DMS 273 treated with DMSO at 0.1 percent for 48 hours (cell line): ENCODE results near the gene RERG.
"Not testable (repeated sequence)": the region's sequence is repeated elsewhere in the genome, so short reads cannot be mapped to it uniquely, and the experiment has no call there.

ENCODE experiments used
- DNase-seq: peaks from one replicate; lab custom pipeline; 2025; lab: John Stamatoyannopoulos, UW

The RERG gene

DNA sequence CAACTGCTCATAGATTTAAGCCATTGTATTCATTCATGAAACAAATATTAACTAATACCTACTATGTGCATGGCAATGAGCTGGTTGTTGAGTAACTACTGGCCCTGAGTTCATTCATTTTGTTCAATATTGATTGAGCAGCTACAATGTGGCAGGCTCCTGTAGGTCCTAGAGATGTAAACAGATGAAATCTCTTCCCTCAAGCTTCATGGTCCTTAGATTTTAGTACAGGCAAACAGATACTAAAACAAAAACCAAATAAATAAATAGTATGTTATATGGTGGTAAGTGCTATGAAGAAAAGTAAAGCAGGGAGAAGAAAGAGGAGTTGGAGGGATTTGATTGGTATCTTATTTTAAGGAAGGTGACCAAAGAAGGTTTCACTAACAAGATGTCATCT lies 77.8 kb downstream of the RERG start:
- no peak for DNase-seq

DNA sequence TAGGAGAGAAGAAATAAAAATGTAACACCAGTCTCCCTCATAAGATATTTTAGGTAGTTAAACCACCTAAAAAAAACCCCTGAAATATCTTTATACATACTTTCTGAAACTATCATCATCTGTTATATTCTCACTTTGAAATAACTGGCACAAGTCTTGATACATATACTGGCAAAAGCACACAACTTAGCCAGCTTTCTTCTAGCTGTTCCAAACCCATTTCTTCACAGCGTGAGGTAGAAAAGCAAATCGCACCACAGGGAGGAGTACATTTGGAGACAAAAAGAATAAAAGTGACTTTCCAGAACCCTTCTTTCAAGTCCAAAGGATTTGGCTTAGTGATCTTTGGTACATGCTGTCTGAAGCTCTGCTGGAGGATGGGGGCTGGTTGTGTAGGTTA lies 78.5 kb downstream of the RERG start:
- DNase-seq, result no peak

DNA sequence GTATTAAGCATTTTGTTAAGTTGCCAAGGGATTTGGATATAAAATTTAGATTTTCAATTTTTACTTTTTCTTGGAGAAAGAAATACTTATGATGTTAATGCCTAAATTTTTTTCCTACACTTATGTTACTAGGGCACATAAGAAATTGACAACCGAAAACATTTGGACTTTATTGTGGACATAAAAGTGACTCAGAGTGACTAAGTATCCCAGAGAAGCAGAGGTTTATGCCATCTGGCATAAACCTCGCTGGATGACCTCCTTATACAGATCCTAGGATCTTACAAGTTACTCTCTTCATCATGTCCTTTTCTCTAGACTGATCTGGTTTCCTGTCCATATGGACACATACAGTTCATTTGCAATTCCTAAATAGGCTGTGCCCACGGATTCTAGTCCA lies 89.8 kb downstream of the RERG start:
- peak; percentile 86 for DNase-seq

DNA sequence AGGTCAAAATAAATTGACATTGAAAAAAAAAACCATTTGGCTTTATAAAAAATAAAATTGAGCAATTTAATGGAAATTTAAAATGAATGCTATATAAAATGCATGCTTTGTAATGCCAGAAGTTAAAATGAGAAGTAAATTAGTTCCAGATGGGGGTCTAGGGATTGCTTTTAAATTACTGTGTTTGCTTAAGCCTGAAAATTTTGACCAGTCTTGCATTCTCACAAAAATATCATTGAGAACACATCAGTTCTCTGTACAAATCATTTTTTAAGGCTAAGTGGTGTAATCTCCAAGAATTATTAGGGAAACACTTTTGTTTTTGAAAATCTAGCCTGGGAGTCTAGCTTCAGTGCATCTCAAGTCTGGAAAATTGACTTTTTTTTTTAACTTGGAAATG lies 90.7 kb downstream of the RERG start:
- no peak for DNase-seq

DNA sequence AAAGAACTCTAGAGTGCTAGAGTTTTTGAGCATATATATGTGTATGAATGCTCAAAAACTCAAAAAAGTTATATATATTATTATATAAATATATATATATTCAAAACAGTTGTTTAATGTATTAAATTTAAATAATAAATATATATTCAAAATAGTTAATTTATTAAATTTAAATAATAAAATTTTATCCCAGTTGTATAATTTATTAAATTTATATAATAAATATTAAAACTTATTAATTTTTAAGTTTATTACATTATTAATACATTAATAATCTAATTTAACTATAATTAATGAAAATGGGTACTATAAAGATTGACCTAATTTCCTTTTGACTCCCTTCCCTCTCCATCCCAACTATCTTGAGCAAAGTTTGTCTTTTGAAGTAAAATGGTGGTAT lies 97.8 kb downstream of the RERG start:
- DNase-seq, result no peak

DNA sequence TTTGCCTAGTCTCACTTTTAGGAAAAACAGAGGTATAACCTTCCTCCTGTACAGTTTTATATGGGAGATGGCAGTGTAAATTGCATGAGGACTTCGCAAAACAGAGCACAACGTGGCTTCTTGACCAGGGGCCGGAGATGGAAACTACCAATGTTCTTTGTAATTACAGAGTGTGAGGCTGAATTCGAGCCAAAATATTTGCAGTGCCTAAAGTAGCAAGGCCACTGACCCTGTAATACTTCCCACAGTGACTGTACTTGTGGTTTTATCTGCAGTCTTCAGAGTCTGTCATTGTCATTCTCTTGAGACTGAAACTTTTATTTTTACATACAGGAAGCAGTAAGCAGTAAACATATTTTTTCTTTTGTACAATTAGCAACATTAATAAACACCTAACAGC lies 98.9 kb downstream of the RERG start:
- no peak for DNase-seq

DNA sequence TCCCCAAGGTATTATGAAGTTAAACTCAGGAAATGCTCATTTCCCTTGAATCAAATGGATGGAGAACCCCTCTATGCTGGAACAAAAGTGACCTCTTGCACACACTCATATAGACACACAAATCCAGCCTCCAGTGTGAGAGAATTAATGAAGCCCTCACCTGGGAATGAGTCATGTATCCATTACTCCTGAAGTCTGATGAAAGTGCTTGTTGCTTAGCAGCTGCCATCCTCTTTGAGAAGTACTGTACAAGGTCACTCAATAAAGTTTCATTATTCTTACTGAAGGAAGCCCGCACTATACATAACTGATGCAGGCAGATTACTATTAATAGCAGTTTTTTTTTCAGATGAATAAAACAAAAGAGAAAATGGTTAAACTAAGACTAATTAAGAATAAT lies 102.3 kb downstream of the RERG start:
- no peak for DNase-seq

DNA sequence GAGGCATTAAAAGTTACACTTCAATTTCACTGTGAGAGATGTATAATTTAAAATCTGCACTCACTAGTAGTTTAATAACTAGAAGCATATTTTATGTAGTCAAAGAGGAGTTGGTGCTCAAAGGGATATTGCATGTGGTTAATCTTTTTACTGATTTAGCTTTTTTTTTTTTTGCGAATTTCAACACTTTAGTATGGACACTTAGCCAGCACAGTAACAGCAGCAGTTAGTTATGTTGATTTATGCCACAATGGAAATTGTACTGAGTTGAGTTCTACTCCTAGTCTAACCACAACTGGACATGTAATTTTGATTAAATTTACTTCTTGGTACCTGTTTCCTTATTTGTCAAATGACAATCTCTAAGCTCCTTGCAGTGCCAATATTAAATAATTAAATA lies 104.2 kb downstream of the RERG start:
- DNase-seq, result no peak

DNA sequence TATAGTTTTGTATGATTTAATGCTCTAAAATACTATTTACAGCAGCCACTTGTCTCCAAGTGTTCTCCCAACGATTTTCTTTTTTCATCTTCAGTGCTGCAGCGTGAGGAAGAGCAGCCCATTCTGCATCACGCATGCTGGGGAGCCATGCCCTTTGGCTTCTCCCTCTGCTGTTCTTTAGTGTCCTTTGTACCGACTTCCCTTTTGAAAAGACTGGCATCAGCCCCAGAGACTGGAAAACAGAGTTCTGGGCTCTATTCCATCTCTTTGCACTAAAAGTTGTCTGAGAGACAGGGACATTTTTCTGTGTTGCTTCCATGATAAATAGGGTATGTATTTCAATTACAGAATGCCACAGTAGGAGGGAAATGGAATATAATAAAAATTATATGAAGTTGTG lies 105.1 kb downstream of the RERG start:
- DNase-seq, result no peak

DNA sequence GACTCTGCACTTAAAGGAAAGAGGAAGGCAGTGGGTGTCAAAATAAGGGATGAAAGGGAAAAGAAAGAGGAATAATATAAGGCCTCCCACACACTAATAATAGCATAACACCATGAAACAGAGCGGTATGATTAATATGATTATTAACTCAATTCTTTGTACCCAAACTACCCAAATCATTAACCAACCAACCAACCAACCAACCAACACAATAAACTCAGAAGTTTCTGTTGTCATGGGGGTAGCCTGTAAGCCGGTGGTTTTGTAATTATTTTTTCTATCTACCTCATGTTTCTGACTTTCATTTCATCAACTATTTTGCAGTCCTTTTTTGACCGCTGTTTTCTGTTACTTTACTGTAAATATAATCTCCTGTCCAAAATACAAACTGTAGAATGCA lies 105.8 kb downstream of the RERG start:
- DNase-seq, result no peak

DNA sequence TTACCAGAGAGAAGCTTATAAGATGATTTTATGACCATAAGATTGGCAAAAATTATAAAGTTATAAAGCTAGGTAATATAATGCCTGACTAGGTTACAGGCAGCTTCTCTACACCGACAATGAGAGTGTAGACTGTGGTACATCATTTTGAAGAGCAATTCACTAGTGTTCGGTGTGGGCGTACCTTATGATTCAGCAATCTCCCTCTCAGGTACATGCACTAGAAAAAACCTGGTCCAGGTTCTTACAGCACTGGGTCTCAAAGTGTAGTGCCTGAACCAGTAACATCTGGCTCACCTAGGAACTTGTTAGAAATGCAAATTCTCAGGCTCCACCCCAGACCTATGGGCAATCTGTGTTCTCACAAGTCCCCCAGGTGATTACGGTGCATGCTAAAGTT lies 106.7 kb downstream of the RERG start:
- DNase-seq, result no peak

DNA sequence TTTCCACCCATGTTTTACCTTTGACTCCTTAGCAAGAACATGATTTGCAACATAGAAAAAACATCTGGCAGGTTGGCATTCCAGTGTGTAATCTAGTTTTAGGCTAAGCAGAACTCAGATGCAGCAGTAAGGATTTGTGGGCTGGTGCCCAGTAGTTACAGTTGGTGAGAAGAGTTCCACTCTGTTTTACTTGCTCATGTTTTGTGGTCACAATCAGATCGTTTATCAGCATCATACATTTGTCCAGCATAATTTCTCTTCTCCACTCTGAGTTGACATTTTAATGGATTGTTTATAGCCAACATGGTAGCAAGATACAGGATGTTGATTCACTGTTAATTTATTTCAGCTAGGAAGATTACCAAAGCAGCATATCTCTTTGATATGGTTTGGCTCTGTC lies 128.4 kb downstream of the RERG start:
- DNase-seq, result no peak

DNA sequence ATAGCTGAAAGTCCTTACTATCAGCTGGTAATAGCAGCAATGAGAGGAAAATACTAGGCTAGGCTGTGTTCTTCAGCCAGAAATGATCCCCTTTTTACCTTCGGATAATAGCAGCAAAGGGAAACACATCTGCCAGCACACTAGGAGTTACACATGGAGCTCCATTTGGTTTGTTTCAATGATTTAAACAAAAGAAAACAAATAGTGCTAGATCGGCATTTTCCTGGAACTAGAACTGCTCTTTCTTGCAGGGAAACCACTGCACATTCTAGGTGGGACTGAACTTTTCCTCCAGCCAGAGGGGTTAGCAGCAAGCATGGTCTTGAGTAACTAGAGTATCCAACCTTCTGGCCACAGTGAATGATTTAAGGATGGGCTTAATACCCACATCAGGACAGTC lies 130.8 kb downstream of the RERG start:
- DNase-seq, result no peak

DNA sequence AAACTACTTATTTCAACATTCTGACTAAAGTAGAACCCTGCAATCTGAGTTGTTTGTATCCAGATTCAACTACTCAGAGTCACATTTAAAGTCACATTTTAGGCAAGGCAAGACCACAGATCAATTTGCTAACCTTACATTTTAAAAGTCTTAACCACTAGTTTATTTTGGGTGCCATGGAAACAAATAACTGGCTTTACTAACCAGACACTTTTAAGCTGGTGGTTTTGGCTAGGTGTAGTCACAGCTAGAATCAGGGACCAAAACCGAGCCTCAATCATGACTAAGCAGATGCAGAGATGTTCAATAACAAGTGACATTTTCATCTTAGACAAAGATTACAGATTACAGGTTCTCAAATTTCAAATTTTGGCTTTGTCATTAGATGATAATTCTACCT lies 133.1 kb downstream of the RERG start:
- no peak for DNase-seq

DNA sequence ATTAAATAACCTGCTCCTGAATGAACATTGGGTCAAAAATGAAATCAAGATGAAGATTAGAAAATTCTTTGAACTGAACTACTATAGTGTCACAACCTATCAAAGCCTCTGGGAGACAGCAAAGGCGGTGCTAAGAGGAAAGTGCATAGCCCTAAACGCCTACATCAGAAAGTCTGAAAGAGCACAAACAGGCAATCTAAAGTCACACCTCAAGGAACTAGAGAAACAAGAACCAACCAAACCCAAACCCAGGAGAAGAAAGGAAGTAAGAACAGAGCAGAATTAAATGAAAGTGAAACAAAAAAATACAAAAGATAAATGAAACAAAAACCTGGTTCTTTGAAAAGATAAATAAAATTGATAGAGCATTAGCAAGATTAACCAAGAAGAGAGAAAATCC lies 143.5 kb downstream of the RERG start:
- not testable (repeated sequence) for DNase-seq

DNA sequence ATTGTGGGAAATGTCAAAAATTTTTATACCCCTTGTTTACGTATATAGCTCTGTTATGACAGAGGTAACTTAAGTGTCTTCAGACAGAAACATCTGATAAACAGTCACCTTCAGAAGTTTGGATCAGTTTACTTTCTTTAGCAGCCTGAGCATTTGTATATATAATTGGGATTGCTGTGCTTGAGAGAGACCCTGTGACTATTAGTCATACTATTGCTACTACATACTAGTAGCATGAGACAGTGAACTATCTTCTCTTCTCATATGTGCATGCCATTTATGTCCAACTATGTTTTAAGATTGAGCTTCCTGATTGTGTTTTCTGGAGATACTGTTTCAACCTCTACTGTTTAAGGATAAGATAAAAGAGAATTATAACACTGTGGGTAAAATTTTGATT lies 146.9 kb downstream of the RERG start:
- DNase-seq, result no peak

DNA sequence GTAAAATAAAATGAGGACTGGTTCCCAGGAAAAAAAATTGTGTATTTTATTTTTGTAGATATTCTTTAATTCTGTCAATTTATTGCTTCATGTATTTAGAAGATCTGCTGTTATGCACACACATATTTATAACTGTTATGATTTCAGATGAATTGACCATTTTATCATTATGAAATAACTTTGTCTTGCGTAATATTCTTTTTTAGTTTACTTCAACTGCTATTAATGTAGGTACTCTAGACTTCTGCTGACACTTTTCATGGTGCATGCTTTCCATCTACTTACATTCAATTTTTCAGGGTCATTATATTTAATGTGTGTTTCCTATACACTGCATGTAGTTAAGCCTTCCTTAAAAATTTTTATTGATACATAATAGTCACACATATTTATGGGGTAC lies 162.1 kb downstream of the RERG start:
- no peak for DNase-seq
